GM18868 (cell line): ENCODE measurements around the gene RSU1.

Source experiments
- ATAC-seq: cut with Tn5 transposase; IDR thresholded peaks from one replicate; pipeline ENCODE4 v1.9.1; 2021; ENCODE audit warnings: mild to moderate bottlenecking, moderate library complexity; ENCODE audit not compliant: unreplicated experiment

Gene RSU1

DNA sequence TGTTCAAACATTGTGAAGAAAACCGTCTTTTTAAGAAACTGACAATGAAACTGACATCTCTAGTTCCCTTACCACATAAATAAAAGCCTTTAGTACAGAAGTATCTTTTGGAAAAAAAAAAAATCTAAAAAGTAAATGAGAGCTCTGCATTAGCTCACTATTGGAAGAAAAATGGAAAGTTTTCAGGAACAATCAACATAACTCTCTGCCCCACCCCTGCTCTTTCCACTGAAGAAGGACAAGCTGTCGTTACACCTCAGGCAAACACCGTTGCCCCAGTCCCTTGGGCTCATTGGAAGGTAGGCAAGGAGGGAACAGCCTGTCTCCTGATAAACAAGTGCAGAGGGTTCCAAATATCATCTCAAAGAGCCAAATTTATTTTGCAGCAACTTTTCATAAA lies 273.1 kb downstream of the RSU1 start:
- no peak for ATAC-seq
